GM21360 (cell line): ENCODE results near the gene TSPAN4.

Experiments
- ATAC-seq: cut with Tn5 transposase; IDR thresholded peaks from one replicate; pipeline ENCODE4 v1.9.1; 2021; ENCODE audit warnings: mild to moderate bottlenecking, moderate library complexity; ENCODE audit not compliant: unreplicated experiment

Gene TSPAN4

DNA sequence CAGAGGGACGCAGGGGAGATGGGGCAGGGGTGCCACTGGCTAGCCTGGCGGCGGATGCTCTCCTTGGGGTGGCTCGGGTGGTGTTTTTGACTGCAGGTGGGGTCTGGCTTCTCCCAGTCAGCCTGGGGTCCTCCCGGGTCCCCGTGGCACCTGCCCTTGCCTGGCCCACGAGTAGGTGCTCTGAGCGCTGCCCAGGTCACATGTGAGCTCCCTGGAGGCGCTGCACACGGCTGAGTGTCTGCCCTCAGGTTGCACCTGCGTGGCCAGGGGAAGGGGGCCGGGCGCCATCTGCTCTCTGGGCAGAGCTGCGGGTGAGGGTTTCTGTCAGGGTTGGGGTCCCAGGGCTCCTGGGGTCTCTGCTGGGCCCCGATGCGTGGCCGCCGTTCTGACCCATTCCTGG lies 5.2 kb downstream of the TSPAN4 start:
- ATAC-seq, result no peak

DNA sequence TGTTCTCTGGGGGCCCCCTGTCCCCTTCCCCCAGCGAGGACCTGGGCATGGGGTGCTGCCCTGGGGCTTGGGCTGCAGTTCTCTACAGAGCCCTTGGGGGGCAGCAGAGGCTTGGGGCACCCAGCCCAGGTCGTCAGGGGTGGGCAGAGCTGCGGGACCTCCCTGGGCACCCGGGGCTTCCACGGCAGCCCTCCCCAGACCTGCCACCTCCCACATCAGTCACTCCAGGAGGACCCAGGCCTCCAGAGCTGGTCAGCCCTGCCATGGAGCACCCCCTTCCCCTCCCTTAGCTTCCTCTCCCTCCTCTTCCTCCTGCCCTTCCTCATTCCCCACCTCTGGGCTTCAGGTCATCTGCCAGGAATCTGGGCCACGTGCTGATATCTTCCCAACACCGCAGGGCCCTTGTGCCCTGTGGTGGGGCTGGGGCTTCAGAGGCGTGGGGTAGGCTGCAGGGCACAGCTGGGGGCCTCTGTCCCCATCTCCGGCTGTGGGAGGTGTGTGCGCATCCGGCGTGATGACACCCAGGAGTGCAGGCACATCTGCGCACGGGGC lies 5.8 kb downstream of the TSPAN4 start:
- ATAC-seq, result no peak

DNA sequence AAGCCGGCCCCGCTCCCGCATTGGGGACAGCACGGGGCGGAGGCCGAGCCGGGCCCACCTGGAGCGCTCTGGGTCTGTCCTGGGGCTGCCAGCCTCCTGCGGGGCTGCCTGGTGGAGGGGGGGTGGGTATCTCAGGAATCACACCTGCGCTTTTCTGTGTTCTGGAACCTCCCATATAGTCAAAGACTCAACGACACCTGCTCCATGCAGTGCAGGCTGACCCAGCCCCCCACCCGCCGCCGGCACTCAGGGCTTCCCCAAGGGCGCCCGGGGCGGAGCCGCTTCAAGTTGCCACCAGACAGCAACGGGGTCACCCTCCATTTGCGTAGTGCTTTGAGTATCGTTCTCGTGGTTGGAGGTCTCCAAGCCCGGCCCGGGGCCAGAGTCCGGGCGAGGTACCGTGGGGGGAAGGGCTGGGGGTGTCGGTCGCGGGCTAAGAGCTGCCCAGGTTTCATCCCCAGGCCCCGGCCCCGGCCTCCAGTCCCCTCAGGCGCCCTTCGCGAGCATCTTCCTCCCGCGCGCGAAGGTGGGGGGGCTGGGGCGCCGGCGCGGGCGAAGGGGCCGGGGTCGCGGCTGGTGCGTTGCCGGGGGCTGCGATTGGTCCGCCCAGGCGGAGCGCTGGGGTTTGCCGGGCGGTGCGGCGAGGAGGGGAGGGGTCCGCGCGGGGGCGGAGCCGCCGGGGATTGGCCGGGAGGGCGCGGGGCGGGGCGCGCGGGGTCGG lies 6.6 kb downstream of the TSPAN4 start:
- ATAC-seq, result no peak

DNA sequence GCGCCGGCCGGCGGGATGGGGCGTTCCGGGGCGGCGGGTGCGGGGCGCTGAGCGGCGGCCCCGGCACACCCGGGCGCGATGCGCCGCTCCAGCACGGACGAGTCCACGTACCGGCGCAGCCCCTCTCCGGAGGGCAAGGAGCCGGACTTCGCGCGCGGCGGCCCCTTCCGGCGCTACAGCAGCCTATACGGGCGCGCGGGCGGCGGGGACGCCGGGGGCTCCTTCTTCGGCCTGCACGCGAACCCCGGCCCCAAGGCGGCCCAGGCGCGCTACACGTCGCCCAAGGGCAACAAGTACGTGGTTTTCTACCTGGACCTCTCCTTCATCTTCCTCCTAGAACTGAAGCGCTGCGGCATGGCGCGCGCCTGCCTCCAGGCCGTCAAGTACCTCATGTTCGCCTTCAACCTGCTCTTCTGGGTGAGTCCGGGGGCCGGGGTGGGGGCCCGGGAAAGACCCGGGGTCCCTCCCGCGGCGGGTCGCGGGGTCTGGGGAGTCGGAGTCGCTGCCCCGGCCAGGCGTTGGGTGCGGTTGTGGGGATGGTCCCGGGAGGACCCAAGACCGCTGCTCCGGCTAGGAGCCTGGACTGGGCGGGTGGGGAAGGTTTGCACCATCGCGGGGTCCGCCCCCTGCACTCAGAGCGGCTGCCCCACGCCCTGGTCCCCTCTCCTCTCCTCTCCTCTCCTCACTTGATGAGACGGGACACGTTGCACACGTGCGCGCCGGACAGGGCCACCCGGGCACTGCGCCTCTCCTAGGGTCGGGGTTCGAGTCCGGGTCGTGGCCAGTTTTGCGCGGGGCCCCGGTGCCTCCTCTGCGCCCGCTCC lies 7.5 kb downstream of the TSPAN4 start:
- ATAC-seq, result no peak

DNA sequence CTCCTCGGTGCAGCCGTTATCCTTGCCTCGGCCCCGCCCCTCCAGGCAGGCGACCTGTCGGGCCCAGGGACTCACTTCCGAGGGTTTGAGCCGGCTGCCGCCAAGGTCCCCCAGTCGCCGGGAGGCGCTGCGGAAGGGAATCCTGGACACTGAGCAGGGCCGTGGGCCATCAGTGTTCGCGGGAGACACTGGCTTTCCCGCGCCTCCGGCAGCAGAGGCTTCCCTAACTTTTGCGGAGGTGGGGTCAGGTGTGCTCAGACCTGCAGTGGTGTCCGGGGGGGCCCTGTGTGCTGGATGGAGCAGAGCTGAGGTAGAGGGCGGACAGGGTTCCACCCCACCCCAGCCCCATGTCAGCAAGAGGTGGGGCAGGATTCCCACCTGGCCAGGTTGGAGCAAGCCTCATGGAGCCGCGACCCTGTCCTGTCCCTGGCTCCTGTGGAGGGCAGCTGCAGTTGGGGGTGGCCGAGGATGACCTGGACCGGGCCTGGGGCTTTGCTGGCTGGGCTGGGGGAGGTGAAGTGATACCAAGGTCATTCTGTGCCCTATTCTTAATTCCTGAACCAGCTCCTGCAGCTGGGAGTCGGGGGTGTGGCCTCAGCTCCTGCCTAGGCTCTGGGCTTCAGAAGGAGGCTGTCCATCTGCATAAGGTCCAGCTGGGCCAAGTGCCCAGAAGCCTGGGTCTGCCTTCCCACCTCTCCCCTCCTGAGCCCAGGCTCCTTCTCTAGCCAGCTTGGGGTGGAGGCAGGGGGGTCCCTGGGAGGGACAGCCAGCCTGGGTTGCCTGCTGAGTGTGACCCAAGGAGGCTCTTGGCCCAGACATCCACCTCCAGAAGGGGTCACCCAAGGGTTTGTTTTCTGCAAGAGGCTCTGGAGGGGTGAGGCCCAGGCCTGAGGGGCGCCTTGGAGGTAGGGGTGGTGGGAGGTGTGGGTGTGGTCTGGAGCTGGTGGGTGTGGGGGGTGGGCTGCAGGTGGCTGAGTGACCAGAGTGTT lies 8.4 kb downstream of the TSPAN4 start:
- no peak for ATAC-seq

DNA sequence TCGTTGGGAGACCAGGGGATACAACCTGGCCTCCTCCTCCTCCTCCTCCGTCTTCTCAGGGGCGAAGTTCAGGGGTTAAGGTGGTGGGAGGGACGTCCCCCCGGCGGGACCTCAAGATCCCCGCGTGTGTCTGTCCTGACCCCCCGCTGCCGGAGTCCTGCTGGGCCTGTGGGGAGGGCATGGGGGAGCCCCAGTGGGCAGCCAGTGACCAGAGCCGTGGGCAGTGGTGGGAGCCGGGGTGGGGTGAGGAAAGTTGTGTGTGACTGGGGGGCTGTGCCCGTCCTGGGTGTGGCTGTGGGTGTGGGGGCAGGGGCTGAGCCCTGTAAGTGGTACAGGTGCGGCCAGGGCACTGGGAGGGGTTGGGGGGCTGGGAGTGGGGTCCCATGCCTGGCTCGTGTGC lies 10.1 kb downstream of the TSPAN4 start:
- no peak for ATAC-seq

DNA sequence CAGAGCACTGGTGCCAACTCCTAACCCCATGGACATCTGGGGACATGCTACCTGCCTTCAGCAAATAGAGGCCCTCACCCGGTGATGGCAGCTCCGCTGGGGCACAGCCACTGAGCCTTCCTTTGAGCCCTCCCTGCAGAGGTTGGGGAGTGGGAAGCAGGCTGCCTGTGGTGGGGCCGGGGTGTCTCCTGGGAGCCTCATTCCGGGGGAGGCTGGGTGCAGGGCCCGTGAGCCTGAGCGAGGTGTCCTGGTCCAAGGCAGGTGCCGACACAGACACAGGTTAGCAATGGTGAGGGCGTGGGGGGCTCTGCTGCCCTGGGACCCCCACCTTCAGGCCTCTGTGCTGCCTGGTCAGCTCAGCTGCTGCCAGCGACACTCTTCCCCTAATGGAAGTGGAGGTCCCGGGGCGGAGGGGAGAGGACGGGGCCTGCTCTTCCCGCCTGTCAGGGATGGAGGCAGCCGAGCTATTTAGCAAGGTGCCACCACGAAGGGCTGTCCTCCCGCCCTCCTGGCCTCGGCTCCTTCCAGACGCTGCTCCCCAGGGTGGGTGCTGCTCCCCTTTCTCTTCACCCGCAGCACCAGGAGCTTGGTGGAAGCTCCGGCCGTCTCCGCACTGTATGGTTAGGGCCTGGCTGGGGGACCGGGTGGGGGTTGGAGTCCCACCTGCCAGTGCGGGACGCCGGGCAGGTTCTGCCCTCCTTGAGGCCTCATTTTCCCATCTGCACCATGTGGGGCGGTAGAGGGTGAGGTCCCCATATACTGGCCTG lies 11.2 kb downstream of the TSPAN4 start:
- ATAC-seq, result no peak

DNA sequence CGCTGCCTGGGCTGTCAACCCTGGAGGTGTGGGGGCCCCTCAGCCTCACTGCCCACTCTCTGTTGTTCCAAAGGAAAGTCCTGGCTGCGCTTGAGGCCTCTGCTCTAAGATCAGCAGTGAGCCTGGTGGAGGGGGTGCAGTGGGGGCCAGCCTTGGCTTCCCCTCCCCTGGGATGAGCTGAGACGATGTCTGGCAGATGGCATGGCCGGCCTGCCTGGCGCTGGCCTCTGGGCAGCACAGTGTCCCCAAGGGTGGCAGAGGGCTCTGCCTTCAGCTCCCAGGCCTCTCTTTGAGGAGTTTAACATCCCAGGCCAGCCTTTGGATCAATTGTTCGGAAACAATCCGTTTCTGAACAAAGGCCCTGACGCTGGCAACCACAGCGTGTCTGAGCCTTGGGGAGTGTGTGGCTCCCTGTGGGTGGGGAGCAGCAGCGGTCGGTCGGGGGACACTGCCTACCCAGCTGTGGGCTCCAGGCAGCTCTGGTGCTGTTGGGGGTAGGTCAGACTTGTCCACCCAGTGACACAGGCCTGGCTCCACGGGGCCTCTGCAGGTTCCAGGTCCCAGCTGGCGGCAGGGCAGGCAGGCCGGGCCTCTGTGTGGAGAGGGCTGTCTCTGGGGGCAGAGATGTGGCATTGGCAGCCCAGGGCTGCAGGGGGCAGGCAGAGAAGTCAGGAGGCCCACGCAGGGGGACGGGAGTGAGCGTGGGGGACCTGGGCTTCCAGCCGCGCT lies 12.1 kb downstream of the TSPAN4 start:
- ATAC-seq, result no peak

DNA sequence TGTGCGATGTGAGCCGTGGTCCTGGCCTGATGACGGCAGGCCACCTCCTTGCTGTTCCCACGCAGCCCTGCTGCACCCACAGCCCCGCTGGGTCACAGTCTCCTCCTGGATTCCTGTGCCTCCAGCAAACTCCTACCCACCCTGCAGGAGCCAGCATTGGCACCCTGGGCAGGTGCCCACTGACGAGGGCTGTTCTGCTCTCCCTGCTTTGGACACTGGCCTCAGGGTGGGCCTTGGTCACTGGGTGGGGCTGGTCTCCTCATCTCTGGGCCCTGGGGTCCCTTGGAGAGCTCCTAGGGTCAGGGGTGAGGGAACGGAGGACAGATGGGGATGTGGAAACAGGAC lies 12.7 kb downstream of the TSPAN4 start:
- ATAC-seq, result no peak

DNA sequence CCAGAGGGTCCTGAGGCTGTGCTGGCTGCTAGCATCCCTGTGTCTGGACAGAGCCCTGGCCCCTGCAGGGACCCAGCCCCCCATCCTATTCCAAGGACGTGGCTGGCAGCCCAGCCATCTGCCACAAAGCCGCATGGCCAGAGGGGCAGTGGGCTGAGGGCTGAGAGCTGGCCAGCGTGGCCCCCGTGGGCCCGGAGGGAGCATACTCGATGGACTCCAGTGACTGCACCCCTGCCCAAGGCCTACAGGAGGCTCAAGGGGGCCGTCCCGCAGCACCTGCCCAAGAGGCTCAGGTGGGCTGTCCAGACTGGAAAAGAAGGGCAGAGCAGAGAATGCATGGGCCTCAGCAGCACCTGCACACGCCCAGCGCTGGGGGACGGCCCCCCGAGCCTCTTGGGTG lies 13.1 kb downstream of the TSPAN4 start:
- ATAC-seq, result no peak

DNA sequence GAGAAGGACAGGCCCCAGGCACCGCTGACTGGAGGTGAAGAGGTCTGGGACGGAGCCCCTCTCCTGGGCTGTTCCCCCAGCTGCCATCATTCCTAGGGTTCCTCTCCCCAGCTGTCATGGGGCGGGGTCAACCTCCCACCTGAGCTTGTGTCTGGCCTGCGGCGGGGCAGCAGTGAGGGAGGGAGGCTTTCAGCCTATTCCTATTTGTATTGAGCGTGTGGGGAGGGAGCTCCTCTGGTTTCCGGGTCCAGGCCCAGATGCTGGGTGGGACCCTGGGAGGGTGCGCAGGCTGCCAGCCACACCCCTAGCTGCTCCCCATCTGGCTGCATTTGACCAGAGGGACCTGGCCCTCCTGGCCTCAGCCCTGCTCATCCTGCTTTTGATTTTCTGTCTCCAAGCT lies 13.7 kb downstream of the TSPAN4 start:
- ATAC-seq, result no peak

DNA sequence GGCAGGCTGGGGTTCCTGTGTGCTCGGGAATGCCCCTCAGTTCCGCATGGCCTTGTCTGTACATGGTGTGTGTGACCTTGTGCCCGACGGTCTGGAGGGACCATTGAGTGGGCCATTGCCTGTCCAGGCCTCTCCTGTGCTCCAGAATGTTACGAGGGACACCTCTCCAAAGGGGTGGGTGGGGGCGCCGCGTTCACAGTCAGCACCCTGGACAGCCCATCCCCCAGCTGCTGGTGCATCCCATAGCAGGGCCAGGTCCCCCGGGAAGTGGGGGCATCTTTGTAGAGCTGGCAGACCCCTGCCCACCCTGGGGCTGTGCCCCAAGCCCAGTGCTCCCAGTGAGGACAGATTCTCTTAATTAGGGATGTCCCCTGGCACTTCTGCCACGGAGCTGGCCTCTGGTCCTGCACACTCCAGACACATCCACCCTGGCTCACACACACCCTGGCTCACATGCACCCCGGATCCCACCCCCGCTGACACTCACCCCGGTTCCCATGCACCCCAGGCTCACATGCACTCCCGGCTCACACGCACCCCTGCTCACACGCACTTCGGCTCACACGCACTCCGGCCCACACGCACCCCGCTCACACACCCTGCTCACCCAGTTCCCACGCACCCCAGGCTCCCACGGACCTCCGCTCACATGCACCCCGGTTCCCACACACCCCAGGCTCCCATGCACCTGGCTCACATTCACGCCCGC lies 15.6 kb downstream of the TSPAN4 start:
- no peak for ATAC-seq

DNA sequence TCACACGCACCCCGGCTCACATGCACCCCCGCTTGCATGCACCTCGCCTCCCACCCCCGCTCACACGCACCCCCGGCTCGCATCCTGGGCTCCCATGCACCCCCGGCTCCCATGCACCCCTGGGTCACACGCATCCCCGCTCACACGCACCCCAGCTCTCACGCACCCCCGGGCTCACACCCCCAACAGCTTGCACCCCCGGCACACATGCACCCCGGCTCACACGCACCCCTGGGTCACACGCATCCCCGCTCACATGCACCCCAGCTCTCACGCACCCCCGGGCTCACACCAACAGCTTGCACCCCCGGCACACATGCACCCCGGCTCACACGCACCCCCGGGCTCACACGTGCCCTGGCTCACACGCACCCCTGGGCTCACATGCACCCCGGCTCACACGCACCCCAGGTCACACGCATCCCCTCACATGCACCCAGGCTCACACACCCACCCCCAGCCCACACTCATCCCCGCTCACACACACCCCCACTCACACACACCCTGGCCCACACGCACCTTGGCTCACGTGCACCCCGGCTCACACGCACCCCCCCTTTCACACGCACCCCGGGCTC lies 16.2 kb downstream of the TSPAN4 start:
- ATAC-seq, result no peak

DNA sequence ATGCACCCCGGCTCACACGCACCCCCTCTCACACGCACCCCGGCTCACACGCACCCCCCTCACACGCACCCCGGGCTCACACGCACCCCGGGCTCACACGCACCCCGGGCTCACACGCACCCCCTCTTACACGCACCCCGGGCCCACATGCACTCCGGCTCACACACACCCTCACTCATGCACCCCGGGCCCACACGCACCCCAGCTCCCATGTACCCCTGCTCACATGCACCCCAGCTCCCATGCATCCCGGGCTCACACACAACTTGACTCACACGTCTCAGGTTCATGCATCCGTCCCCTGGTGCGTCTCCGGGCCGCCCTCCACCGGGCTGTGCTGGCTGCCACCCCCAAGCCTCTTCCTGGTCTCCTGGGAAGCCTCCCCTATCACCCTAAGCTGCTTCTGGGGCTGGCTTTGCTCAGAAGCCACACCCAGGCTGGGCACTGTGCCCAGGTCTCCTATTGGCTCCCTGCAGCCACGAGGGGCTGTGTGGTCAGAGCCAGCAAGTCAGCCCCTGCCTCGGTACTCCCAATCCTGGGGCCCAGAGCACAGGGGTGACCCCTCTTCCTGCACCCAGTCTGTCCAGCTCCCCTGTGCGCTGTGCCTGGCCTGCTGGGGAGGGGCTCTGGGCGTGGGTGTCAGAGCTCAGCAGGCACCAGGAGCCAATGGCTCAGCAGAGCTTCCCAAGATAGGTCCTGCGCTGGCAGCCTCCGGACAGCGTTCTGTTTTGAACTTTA lies 16.9 kb downstream of the TSPAN4 start:
- no peak for ATAC-seq

DNA sequence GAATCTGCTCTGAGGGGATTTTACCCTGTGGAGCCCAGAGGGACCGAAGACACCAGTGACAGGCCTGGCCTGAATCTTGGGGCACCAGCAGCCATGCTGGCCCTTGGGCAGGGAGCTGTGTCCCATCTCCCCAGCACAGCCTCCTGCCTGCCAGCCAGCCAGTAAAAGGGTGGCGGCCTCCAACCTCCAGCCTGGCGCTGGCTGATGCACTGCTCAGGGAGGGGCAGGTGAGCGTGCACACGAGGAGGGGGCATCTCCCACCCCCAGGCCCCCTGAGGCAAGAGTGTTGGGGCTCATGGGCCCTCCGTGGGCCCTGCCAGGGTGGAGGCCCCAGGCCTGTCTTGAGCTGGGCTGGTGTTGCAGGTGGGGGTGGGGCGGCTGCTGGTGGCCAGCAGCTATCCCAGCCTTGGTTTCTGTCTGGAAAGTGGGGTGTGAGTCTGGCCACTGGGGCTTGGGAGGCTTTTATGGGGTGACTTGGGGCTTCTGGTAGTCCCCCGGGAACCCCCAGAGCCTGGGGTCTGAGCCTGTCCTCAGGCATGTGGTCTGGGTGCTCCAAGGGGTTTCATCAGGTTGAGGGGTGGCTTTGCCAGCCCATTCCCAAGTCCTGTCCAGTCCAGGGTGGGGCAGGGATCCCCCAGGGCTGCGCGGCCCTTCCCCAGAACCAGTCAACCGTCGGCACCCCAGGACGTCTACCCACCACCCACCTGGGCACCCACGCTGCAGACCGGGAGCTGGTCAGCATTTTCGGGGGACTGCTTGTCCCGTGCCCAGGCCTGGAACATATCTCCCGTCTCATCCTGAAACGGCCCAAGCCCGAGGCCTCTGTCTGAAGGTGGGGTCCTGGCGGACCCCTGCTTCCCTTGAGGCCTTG lies 17.8 kb downstream of the TSPAN4 start:
- ATAC-seq, result no peak

DNA sequence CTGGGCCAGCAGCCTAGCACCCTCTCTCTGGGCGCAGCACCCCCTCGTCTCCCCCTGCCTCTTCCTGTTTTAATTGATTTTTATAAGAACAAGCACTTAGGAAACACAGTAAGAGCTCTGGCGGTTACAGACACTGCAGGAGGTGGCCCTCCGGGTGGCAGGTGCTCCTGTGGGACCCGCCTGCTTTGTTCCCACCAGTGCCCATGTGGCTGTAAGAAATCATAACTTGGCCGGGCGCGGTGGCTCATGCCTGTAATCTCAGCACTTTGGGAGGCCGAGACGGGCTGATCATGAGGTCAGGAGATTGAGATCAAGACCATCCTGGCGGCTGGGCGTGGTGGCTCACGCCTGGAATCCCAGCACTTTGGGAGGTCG lies 18.4 kb downstream of the TSPAN4 start:
- no peak for ATAC-seq

DNA sequence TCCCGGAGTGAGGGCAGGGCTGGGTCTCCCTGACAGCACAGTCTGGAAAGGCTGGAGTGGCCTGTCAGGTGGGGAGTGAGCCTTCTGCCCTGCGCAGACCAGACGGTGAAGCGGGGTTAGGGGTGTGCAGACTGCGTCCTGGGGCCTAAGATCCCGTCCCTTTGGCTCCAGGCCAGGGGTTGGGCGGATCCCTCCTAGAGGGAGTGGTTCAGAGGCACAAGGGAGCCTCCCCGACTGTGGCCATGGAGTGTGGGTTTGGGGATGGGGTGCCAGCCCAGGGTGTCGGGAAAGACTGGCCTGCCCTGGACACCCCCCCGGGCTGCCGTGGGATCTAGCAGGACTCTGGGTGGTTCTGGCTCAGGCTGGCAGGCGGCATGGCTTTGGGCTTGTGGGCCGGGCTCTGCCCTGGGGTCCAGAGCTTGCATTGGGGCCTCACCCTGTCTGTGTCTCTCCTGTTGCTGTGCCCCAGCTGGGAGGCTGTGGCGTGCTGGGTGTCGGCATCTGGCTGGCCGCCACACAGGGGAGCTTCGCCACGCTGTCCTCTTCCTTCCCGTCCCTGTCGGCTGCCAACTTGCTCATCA lies 19.5 kb downstream of the TSPAN4 start:
- no peak for ATAC-seq
